Vagina (tissue), 2 donors: ENCODE data around the gene AFAP1.

Experiments
- CTCF ChIP-seq, 3 experiments: fragments of 450-650 bp in 2 of 3; fragments of 200-600 bp in 1 of 3; sonication (generic) in 1 of 3; IDR thresholded peaks; one replicate each; pipeline ENCODE4 v1.5.1; 2017 to 2019; ENCODE audit warnings: antibody characterized with exemption in 3 of 3, mild to moderate bottlenecking in 2 of 3, moderate library complexity in 2 of 3
- POLR2A ChIP-seq, 2 donors: fragments of 450-650 bp; IDR thresholded peaks; one replicate each; pipeline ENCODE4 v1.6.1; 2017; ENCODE audit warnings: antibody characterized with exemption in 2 of 2, mild to moderate bottlenecking in 2 of 2, moderate library complexity in 2 of 2

- TF ChIP-seq CTCF (IDR thresholded peaks at IDR 0.05), result no peak
- TF ChIP-seq POLR2A (IDR thresholded peaks at IDR 0.05), result no peak
Observed at GRCh38 chr4:7812921-7813320, 126.7 kb downstream of the AFAP1 start.
